Neural cell (in vitro differentiated cells): ENCODE data around the gene CCDC174. TPM values are rescaled to one million over a fixed set of nuclear protein-coding genes. Genes with fewer than 3 reads are reported as not detected.

Experiments used
- H2AFZ ChIP-seq: fragments of 200-600, 300-800 bp; sonication (generic), shearing (Covaris generic); 2 replicates; pipeline ENCODE4 v1.6.0; 2014; ENCODE audit warnings: low read depth, mild to moderate bottlenecking, antibody characterized with exemption, low read length, moderate library complexity
- H3F3A ChIP-seq: fragments of 200-600 bp; shearing (Covaris generic); 2 replicates; pipeline ENCODE4 v1.6.1; 2016; ENCODE audit warnings: mild to moderate bottlenecking, moderate library complexity, mixed read lengths, antibody characterized with exemption, low read length; ENCODE audit not compliant: insufficient read depth, poor library complexity, severe bottlenecking
- H3K27ac ChIP-seq: fragments of 200-600, 300-800 bp; sonication (generic), shearing (Covaris generic); 2 replicates; pipeline ENCODE4 v1.5.1; 2014; ENCODE audit warnings: mild to moderate bottlenecking, low read length, moderate library complexity
- H3K27me3 ChIP-seq: fragments of 300-800, 200-600 bp; sonication (generic), shearing (Covaris generic); 2 replicates; pipeline ENCODE4 v1.6.0; 2014; ENCODE audit warnings: mild to moderate bottlenecking, low read depth, low read length, moderate library complexity; ENCODE audit not compliant: insufficient read depth
- H3K36me3 ChIP-seq: fragments of 300-800, 200-600 bp; sonication (generic), shearing (Covaris generic); 2 replicates; pipeline ENCODE4 v1.5.1; 2014; ENCODE audit warnings: mild to moderate bottlenecking, antibody characterized with exemption, low read length, moderate library complexity; ENCODE audit not compliant: insufficient read depth
- H3K4me2 ChIP-seq: fragments of 300-800, 200-600 bp; sonication (generic), shearing (Covaris generic); 2 replicates; pipeline ENCODE4 v1.6.0; 2014; ENCODE audit warnings: mild to moderate bottlenecking, low read length
- H3K4me3 ChIP-seq: fragments of 300-800, 200-600 bp; sonication (generic), shearing (Covaris generic); 2 replicates; pipeline ENCODE4 v1.5.1; 2014; ENCODE audit warnings: mild to moderate bottlenecking, low read length, moderate library complexity
- H3K79me2 ChIP-seq: fragments of 200-600 bp; shearing (Covaris generic); replicated peaks from 2 replicates; pipeline ENCODE4 v1.6.0; 2014; ENCODE audit warnings: mild to moderate bottlenecking, low read length, moderate library complexity; ENCODE audit not compliant: insufficient read depth
- H3K9ac ChIP-seq: fragments of 300-800, 200-600 bp; sonication (generic), shearing (Covaris generic); 2 replicates; pipeline ENCODE4 v1.6.1; 2016; ENCODE audit warnings: mild to moderate bottlenecking, low read length, mixed read lengths
- H3K9me2 ChIP-seq: fragments of 200-600 bp; shearing (Covaris generic); 2 replicates; pipeline ENCODE4 v1.6.1; 2016; ENCODE audit warnings: mild to moderate bottlenecking, low read length, mixed read lengths; ENCODE audit not compliant: insufficient read depth
- H3K9me3 ChIP-seq: fragments of 200-600, 300-800 bp; sonication (generic), shearing (Covaris generic); 2 replicates; pipeline ENCODE4 v1.6.1; 2016; ENCODE audit warnings: mild to moderate bottlenecking, mixed run types, low read length, moderate library complexity, mixed read lengths
- H4K20me1 ChIP-seq: fragments of 200-600 bp; shearing (Covaris generic); 2 replicates; pipeline ENCODE4 v1.6.1; 2016; ENCODE audit warnings: mild to moderate bottlenecking, mixed run types; ENCODE audit not compliant: insufficient read depth
- CTCF ChIP-seq: fragments of 450-650 bp; IDR thresholded peaks from 2 replicates; pipeline ENCODE4 v1.5.1; 2014; ENCODE audit warnings: antibody characterized with exemption, mild to moderate bottlenecking, moderate library complexity; ENCODE audit not compliant: poor library complexity, severe bottlenecking
- EP300 ChIP-seq: fragments of 450-650 bp; conservative IDR thresholded peaks from 2 replicates; pipeline ENCODE4 v1.6.1; 2014; ENCODE audit warnings: antibody characterized with exemption, mild to moderate bottlenecking, moderate library complexity; ENCODE audit not compliant: poor library complexity, severe bottlenecking
- EZH2 ChIP-seq: fragments of 200-600, 300-800 bp; shearing (Covaris generic), sonication (generic); IDR thresholded peaks from 2 replicates; pipeline ENCODE4 v1.6.1; 2014; ENCODE audit warnings: antibody characterized with exemption, low read length, borderline replicate concordance, mild to moderate bottlenecking; ENCODE audit not compliant: insufficient read depth, poor library complexity, severe bottlenecking
- MXI1 ChIP-seq: fragments of 450-650 bp; conservative IDR thresholded peaks from 2 replicates; pipeline ENCODE4 v1.6.1; 2014; ENCODE audit warnings: antibody characterized with exemption, mild to moderate bottlenecking; ENCODE audit not compliant: poor library complexity, severe bottlenecking
- POLR2AphosphoS5 ChIP-seq: IDR thresholded peaks from 2 replicates; pipeline ENCODE4 v1.6.1; 2012
- RAD21 ChIP-seq: fragments of 450-650 bp; conservative IDR thresholded peaks from 2 replicates; pipeline ENCODE4 v1.6.1; 2014; ENCODE audit warnings: antibody characterized with exemption, mild to moderate bottlenecking, moderate library complexity
- SMC3 ChIP-seq: fragments of 450-650 bp; conservative IDR thresholded peaks from 2 replicates; pipeline ENCODE4 v1.6.1; 2014; ENCODE audit warnings: antibody characterized with exemption, mild to moderate bottlenecking, moderate library complexity; ENCODE audit not compliant: poor library complexity
- TAF1 ChIP-seq: IDR thresholded peaks from 2 replicates; pipeline ENCODE4 v1.6.1; 2012; ENCODE audit warnings: low read depth
- polyA plus RNA-seq: library from polyadenylated mRNA; depleted of rRNA; stranded (reverse); fragments of >200 nt; gene quantifications from 2 replicates; pipeline ENCODE4 v1.2.3, GENCODE V29; 2014
- TF ChIP-seq, protein P1 (sequence below): IDR thresholded peaks from 2 replicates; pipeline ENCODE4 v1.6.1; 2012; ENCODE audit warnings: borderline replicate concordance

The CCDC174 gene
- polyA plus RNA-seq, 1 donor from 2014 or later = 18.0 TPM

GRCh38 chr3:14620512-14620911 is 31.1 kb upstream of the CCDC174 start:
- TF ChIP-seq, protein P1, sequence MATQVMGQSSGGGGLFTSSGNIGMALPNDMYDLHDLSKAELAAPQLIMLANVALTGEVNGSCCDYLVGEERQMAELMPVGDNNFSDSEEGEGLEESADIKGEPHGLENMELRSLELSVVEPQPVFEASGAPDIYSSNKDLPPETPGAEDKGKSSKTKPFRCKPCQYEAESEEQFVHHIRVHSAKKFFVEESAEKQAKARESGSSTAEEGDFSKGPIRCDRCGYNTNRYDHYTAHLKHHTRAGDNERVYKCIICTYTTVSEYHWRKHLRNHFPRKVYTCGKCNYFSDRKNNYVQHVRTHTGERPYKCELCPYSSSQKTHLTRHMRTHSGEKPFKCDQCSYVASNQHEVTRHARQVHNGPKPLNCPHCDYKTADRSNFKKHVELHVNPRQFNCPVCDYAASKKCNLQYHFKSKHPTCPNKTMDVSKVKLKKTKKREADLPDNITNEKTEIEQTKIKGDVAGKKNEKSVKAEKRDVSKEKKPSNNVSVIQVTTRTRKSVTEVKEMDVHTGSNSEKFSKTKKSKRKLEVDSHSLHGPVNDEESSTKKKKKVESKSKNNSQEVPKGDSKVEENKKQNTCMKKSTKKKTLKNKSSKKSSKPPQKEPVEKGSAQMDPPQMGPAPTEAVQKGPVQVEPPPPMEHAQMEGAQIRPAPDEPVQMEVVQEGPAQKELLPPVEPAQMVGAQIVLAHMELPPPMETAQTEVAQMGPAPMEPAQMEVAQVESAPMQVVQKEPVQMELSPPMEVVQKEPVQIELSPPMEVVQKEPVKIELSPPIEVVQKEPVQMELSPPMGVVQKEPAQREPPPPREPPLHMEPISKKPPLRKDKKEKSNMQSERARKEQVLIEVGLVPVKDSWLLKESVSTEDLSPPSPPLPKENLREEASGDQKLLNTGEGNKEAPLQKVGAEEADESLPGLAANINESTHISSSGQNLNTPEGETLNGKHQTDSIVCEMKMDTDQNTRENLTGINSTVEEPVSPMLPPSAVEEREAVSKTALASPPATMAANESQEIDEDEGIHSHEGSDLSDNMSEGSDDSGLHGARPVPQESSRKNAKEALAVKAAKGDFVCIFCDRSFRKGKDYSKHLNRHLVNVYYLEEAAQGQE = peak; percentile 97
- TF ChIP-seq TAF1 = no peak
- H3K27ac ChIP-seq = no peak overlapping the region

DNA sequence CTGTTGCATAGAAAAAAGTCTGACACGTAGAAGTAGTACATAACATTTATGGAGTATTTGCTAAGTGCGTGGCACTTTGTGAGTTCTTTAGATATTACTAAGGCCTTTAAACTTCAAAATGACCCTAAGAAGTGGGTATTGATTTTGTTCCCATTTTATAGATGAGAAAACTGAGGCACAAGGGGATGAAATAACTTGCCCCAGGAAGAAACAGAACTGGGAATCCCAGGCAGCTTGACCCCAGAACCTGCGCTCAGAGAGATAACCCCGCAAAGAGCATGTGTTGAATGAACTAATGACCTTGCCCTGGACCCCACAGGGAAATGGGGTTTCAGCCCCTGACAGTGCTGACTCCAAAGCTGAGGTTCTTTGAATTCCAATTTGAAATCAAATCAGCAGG is 30.5 kb upstream of the CCDC174 start:
- Histone ChIP-seq H2AFZ (no peak overlapping the region), H3K4me2 (no peak overlapping the region), H3K9me2 (no peaks in the 10 kb centered on the region), H3K36me3 (no peaks in the 10 kb centered on the region), H3K27ac (no peak overlapping the region), H4K20me1 (no peaks in the 10 kb centered on the region), H3K4me3 (no peak overlapping the region), H3F3A (no peaks in the 10 kb centered on the region), H3K79me2 (no peaks in the 10 kb centered on the region), H3K27me3 (no peaks in the 10 kb centered on the region), H3K9me3 (no peaks in the 10 kb centered on the region), H3K9ac (no peak overlapping the region)
- TF ChIP-seq RAD21 (no peak), EZH2 (no peak), TAF1 (no peak), SMC3 (no peak), POLR2AphosphoS5 (no peak), MXI1 (no peak), EP300 (no peak), CTCF (no peak)
- TF ChIP-seq, protein P1 = no peak

More at GRCh38 chr3:14620512-14620911, 31.1 kb upstream of the CCDC174 start:
- Histone ChIP-seq H3K27me3 (no peaks in the 10 kb centered on the region), H3K9ac (no peak overlapping the region), H2AFZ (no peak overlapping the region), H3K4me3 (no peak overlapping the region), H3K36me3 (no peaks in the 10 kb centered on the region), H3K79me2 (no peaks in the 10 kb centered on the region), H4K20me1 (no peaks in the 10 kb centered on the region), H3K9me2 (no peaks in the 10 kb centered on the region), H3K9me3 (no peaks in the 10 kb centered on the region), H3K4me2 (no peak overlapping the region), H3F3A (no peaks in the 10 kb centered on the region)
